MCF 10A (cell line): ENCODE measurements around the gene COL27A1. TPM values are rescaled to one million over a fixed set of nuclear protein-coding genes. Genes with fewer than 3 reads are reported as not detected.

Experiments
- Bru-seq: library from RNA; stranded (reverse); fragments of 400-500 nt; gene quantifications from one replicate; lab custom pipeline; 2021; lab: Mats Ljungman, UMichigan
- BruChase-seq, 2 experiments: library from RNA; stranded (reverse); fragments of 400-500 nt; gene quantifications; one replicate each; lab custom pipeline; 2021; lab: Mats Ljungman, UMichigan
- BruUV-seq: library from RNA; stranded (reverse); fragments of 400-500 nt; replicated peaks from 2 replicates; lab custom pipeline; 2021; lab: Mats Ljungman, UMichigan
- CTCF ChIA-PET: fragments of 300-600 bp; sonication (Branson Sonifier 250); formaldehyde crosslinking; extraction: SDS; loops from one replicate; lab custom pipeline; 2021; ENCODE audit warnings: antibody characterized with exemption, inconsistent platforms; lab: Yijun Ruan, JAX
- POLR2A ChIA-PET: fragments of 300-600, 350-650 bp; sonication (Branson Sonifier 250); formaldehyde crosslinking; extraction: SDS; loops from one replicate; lab custom pipeline; 2020; ENCODE audit warnings: antibody characterized with exemption, inconsistent platforms; lab: Yijun Ruan, JAX
- DNase-seq: peaks from one replicate; pipeline ENCODE4 v3.0.0-alpha.2; 2018; ENCODE audit not compliant: unreplicated experiment
- H3K27ac Mint-ChIP-seq: one replicate; pipeline ENCODE4 v1.8.0; 2022; ENCODE audit warnings: mild to moderate bottlenecking, low read depth, mixed read lengths; ENCODE audit not compliant: unreplicated experiment
- H3K27me3 Mint-ChIP-seq: one replicate; pipeline ENCODE4 v1.8.0; 2022; ENCODE audit warnings: mixed read lengths; ENCODE audit not compliant: insufficient read depth, unreplicated experiment
- H3K36me3 Mint-ChIP-seq: one replicate; pipeline ENCODE4 v1.8.0; 2022; ENCODE audit warnings: mild to moderate bottlenecking, moderate library complexity, mixed read lengths; ENCODE audit not compliant: insufficient read depth, unreplicated experiment
- H3K4me1 Mint-ChIP-seq: one replicate; pipeline ENCODE4 v1.8.0; 2022; ENCODE audit warnings: mixed read lengths; ENCODE audit not compliant: insufficient read depth, unreplicated experiment
- H3K4me3 Mint-ChIP-seq: one replicate; pipeline ENCODE4 v1.8.0; 2022; ENCODE audit warnings: mild to moderate bottlenecking, moderate library complexity, mixed read lengths; ENCODE audit not compliant: unreplicated experiment
- H3K9me3 Mint-ChIP-seq: one replicate; pipeline ENCODE4 v1.8.0; 2022; ENCODE audit warnings: mixed read lengths; ENCODE audit not compliant: unreplicated experiment
- intact Hi-C: fragments of 100-400 bp; cut with micrococcal nuclease; formaldehyde crosslinking; loops from 2 replicates; pipeline ENCODE4 v1.14.1; 2022
- long read RNA-seq: library from polyadenylated mRNA; stranded (forward); transcript quantifications from one replicate; pipeline ENCODE4 v2.0.0, GENCODE V29; 2022
- total RNA-seq: library from RNA; stranded (reverse); gene quantifications from 2 replicates; pipeline ENCODE4 v1.2.3, GENCODE V29; 2022
- TF ChIP-seq, protein P1 (sequence below): fragments of 200-600 bp; IDR thresholded peaks from one replicate; pipeline ENCODE4 v1.8.0; 2022; ENCODE audit warnings: antibody characterized with exemption, mild to moderate bottlenecking; ENCODE audit not compliant: unreplicated experiment

The COL27A1 gene
- total RNA-seq = 1.3 and 2.9 TPM in 2 replicates
- percentile 23 among the genes with signal in this experiment for Bru-seq, nascent RNA
- percentile 21 among the genes with signal in this experiment for BruChase-seq, experiment 1, labeled RNA remaining after a 6-hour chase
- BruChase-seq, experiment 2, labeled RNA remaining after a 2-hour chase = percentile 22 among the genes with signal in this experiment
- long read RNA-seq, partial matches to known transcripts = 0 of 2 reads
- long read RNA-seq, other reads (novel, unspliced or antisense) = 2 of 2 reads

DNA sequence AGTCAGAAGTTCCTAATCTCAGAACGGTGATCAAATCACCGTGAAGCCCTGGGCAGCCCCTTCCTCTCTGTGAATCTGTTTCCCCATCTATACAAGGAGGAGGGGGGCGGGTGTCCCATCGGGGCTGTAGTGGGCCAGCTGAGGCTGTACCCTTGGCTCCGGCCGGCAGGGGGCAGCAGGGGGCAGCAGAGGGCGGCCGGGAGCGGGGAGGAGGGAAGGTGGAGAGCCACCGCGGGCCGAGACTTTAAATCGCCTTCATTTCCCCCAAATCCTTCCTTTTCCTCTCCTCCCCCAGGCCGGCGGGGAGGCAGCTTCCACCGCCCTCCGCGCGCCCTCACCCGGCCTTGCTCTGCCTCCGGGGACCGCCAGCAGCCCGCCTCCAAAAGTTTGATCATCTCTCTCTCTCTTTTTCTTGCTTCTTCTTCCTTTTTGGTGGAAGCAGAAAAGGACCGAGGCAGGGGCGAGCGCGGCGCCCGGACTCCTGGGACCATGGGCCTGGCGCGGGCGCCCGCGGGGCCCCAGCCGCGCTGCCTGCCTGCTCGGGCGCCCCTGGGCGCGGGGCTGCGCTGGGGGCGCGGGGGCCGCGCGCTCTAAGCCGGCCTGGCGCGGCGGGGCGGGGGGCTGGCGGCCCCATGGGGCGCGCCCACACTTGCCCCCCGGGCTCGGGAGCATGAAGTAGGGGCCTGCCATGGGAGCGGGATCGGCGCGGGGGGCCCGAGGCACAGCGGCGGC is at the start of gene COL27A1:
Gene COL27A1, plus strand, starts transcription at position 275 of the 732 bp plus-strand sequence. Its CDS starts 414 bp downstream, at position 689.
- ChIA-PET POLR2A (interaction anchor here (1.3 kb wide), 1 partner anchor 73 kb away, joined by 3 read pairs; no protein-coding TSS in a partner anchor), CTCF (interaction anchor here (0.6 to 10.7 kb wide), 29 partner anchors 8 to 461 kb away, joined by 3 to 150 read pairs (median 4); no protein-coding TSS in a partner anchor)
- H3K4me3 Mint-ChIP-seq = peak within 1 kb of the TSS; percentile 70
- no TSS peak for BruUV-seq
- H3K27ac Mint-ChIP-seq = no peak within 1 kb of the TSS
- peaks cover 7% of the 10 kb centered on the region for H3K4me1 Mint-ChIP-seq
- H3K27me3 Mint-ChIP-seq = peaks cover 47% of the 10 kb centered on the region
- no peaks in the 10 kb centered on the region for H3K36me3 Mint-ChIP-seq
- peak; percentile 77 for DNase-seq
- TF ChIP-seq, protein P1, sequence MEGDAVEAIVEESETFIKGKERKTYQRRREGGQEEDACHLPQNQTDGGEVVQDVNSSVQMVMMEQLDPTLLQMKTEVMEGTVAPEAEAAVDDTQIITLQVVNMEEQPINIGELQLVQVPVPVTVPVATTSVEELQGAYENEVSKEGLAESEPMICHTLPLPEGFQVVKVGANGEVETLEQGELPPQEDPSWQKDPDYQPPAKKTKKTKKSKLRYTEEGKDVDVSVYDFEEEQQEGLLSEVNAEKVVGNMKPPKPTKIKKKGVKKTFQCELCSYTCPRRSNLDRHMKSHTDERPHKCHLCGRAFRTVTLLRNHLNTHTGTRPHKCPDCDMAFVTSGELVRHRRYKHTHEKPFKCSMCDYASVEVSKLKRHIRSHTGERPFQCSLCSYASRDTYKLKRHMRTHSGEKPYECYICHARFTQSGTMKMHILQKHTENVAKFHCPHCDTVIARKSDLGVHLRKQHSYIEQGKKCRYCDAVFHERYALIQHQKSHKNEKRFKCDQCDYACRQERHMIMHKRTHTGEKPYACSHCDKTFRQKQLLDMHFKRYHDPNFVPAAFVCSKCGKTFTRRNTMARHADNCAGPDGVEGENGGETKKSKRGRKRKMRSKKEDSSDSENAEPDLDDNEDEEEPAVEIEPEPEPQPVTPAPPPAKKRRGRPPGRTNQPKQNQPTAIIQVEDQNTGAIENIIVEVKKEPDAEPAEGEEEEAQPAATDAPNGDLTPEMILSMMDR = peak; percentile 93
- intact Hi-C loops = loop anchor here (1.0 to 10.0 kb wide), 2 partner anchors 51 to 136 kb away; no protein-coding TSS in a partner anchor
- H3K9me3 Mint-ChIP-seq = no peaks in the 10 kb centered on the region

DNA sequence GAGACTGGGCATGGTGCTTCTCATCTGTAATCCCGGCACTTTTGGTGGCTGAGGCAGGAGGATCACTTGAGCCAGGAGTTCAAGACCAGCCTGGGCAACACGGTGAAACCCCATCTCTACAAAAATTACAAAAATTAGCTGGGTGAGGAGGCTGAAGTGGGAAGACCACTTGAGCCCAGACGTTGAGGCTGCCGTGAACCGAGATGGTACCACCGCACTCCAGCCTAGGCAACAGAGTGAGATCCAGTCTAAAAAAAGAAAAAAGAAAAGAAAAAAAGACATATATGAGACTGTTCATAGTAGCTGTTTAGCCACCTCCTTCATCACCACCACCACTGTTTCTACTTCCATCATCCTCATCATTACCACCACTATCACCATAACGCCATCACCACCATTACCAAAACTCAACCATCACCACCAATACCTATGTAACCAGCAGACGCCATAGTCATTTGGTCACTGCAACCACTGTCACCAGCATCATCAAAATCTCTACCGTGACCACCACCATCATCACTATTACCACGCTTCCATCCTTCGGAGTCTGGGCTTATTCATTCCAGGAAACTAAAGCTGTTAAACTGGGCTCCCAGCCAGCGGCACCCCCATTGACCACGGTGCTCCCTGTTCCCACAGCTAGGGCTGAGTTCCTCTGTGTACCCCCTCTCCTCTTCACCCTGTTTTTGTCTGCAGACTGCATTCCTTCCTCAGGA is 47.9 kb upstream of the COL27A1 start:
- TF ChIP-seq, protein P1 = no peak
- no peaks in the 10 kb centered on the region for H3K9me3 Mint-ChIP-seq
- ChIA-PET POLR2A (interaction anchor here (0.6 to 1.6 kb wide), 3 partner anchors 171 to 553 kb away, joined by 3 read pairs; no protein-coding TSS in a partner anchor), CTCF (interaction anchor here (0.5 to 8.4 kb wide), 40 partner anchors 11 to 300 kb away, joined by 3 to 160 read pairs (median 4); partner anchors contain the start of gene COL27A1)
- DNase-seq = no peak
- no peak overlapping the region for H3K27ac Mint-ChIP-seq
- H3K36me3 Mint-ChIP-seq = peaks cover 6% of the 10 kb centered on the region
- peaks cover 77% of the 10 kb centered on the region for H3K27me3 Mint-ChIP-seq
- BruUV-seq = no TSS peak
- no peaks in the 10 kb centered on the region for H3K4me1 Mint-ChIP-seq
- H3K4me3 Mint-ChIP-seq = no peak overlapping the region
- intact Hi-C loops = loop anchor here (1.0 to 10.0 kb wide), 3 partner anchors 47 to 198 kb away; partner anchors contain the start of gene COL27A1

- BruUV-seq = no TSS peak
- H3K4me1 Mint-ChIP-seq = peaks cover 6% of the 10 kb centered on the region
- peak; percentile 76 for DNase-seq
- no peak overlapping the region for H3K4me3 Mint-ChIP-seq
- TF ChIP-seq, protein P1 = peak; percentile 91
- no peaks in the 10 kb centered on the region for H3K9me3 Mint-ChIP-seq
- H3K27me3 Mint-ChIP-seq = peaks cover 78% of the 10 kb centered on the region
- no peak overlapping the region for H3K27ac Mint-ChIP-seq
- peaks cover 6% of the 10 kb centered on the region for H3K36me3 Mint-ChIP-seq
- CTCF ChIA-PET = interaction anchor here (0.6 to 8.4 kb wide), 46 partner anchors 8 to 1154 kb away, joined by 3 to 160 read pairs (median 4); partner anchors contain the start of gene COL27A1
- intact Hi-C loops = loop anchor here (1.0 to 10.0 kb wide), 3 partner anchors 47 to 197 kb away; partner anchors contain the start of gene COL27A1
- POLR2A ChIA-PET = interaction anchor here (0.8 to 1.6 kb wide), 2 partner anchors 183 kb away, joined by 3 read pairs; no protein-coding TSS in a partner anchor
Measured at GRCh38 chr9:114108016-114108833, 47.1 kb upstream of the COL27A1 start.
